Measurements from ENCODE around the gene DIAPH3. TPM values are rescaled to one million over a fixed set of nuclear protein-coding genes. Genes with fewer than 3 reads are reported as not detected.
"Not testable (repeated sequence)": the region's sequence is repeated elsewhere in the genome, so short reads cannot be mapped to it uniquely, and the experiment has no call there.

DIAPH3 gene
- total and polyA plus RNA-seq, 2 donors (not counting 1 experiment from before 2014, with no cell fraction given), result 0.03 to 0.10 TPM

DNA sequence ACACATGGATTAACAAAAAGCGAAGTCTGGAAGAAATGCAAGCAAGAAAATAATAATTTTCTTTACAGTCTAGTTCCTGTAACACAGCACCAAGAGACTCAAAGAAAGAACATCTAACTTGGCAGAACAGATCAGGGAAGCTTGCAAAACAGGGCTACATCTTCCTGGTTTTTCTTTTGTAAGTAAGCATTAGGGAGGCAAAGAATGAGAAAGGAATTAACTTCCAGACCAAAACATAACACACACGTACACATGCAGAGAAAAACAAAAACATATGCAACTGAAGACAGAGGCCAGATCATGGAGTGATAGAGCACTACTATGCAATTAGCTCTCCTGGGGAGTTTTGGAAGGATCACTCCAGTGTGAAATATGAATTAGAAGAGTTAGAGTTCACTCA, 120.5 kb downstream of the DIAPH3 start:
- Histone ChIP-seq H3K79me2 (ENCODE audit: control insufficient read depth, insufficient read depth, low read length) (no peaks in the 10 kb centered on the region), H3K4me1 (ENCODE audit: control insufficient read depth in 2 of 2, insufficient read depth in 2 of 2, low read length in 2 of 2) (no peaks in the 10 kb centered on the region), H3K36me3 (replicated peaks in 1 of 2; ENCODE audit: control extremely low read depth in 1 of 2, control insufficient read depth in 1 of 2, extremely low read depth in 1 of 2, insufficient read depth in 2 of 2, low read length in 1 of 2) (no peaks in the 10 kb centered on the region), H4K20me1 (ENCODE audit: control insufficient read depth, insufficient read depth, low read length, poor library complexity, severe bottlenecking) (no peaks in the 10 kb centered on the region), H3K4me2 (replicated peaks; ENCODE audit: low read depth, low read length, poor library complexity, severe bottlenecking) (no peak overlapping the region), H3K27ac (ENCODE audit: low read length in 2 of 2) (no peak overlapping the region), H3K4me3 (ENCODE audit: control extremely low read depth in 1 of 5, extremely low read depth in 1 of 5, insufficient read depth in 1 of 5, low read depth in 2 of 5, low read length in 4 of 5) (no peak overlapping the region), H2AFZ (ENCODE audit: insufficient read depth, low read depth, low read length, poor library complexity, severe bottlenecking) (no peak overlapping the region), H3K27me3 (replicated peaks in 1 of 4; ENCODE audit: control extremely low read depth in 1 of 4, control insufficient read depth in 3 of 4, insufficient read depth in 4 of 4, low read length in 3 of 4) (no peaks in the 10 kb centered on the region), H3K9ac (ENCODE audit: low read length) (no peak overlapping the region), H3K9me3 (ENCODE audit: control extremely low read depth in 1 of 3, control insufficient read depth in 2 of 3, insufficient read depth in 1 of 3, low read length in 2 of 3) (no peaks in the 10 kb centered on the region)
- Mint-ChIP-seq H3K27me3 (no peaks in the 10 kb centered on the region), H3K27ac (no peak overlapping the region), H3K4me1 (no peaks in the 10 kb centered on the region), H3K4me3 (no peak overlapping the region), H3K9me3 (ENCODE audit: insufficient read depth) (no peaks in the 10 kb centered on the region)
- ATAC-seq (ENCODE audit: low read depth) (no peak), DNase-seq (no peak)
- ChIA-PET POLR2A (no interaction called here), CTCF (no interaction called here)
- no CpG with 5 or more reads among the region's 2 CpGs for WGBS (ENCODE audit: insufficient coverage)
- TF ChIP-seq, protein P1, sequence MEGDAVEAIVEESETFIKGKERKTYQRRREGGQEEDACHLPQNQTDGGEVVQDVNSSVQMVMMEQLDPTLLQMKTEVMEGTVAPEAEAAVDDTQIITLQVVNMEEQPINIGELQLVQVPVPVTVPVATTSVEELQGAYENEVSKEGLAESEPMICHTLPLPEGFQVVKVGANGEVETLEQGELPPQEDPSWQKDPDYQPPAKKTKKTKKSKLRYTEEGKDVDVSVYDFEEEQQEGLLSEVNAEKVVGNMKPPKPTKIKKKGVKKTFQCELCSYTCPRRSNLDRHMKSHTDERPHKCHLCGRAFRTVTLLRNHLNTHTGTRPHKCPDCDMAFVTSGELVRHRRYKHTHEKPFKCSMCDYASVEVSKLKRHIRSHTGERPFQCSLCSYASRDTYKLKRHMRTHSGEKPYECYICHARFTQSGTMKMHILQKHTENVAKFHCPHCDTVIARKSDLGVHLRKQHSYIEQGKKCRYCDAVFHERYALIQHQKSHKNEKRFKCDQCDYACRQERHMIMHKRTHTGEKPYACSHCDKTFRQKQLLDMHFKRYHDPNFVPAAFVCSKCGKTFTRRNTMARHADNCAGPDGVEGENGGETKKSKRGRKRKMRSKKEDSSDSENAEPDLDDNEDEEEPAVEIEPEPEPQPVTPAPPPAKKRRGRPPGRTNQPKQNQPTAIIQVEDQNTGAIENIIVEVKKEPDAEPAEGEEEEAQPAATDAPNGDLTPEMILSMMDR (IDR thresholded peaks at IDR 0.05), result no peak
- TF ChIP-seq EZH2 (IDR thresholded peaks at IDR 0.05; ENCODE audit: borderline replicate concordance, insufficient read depth, low read depth, low read length, poor library complexity, severe bottlenecking), result no peak
- intact Hi-C loops (cut with micrococcal nuclease), result no loop called here

DNA sequence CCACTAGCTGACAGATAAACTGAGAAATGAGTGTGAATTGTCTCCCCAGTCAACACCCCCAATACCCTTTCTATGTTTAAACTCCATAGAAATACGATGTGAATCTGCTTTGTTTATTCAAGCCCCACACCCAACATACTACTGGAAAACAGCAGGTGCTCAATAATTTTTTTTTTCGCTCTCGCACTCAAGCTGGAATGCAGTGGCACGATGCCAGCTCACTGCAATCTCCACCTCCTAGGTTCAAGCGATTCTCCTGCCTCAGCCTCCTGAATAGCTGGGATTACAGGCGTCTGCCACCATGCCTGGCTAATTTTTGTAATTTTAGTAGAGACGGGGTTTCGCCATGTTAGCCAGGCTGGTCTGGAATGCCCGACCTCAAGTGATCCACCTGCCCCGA, 123.1 kb downstream of the DIAPH3 start:
- H3K9me3 ChIP-seq (ENCODE audit: control extremely low read depth in 1 of 3, control insufficient read depth in 2 of 3, insufficient read depth in 1 of 3, low read length in 2 of 3); H3K4me1 ChIP-seq (ENCODE audit: control insufficient read depth in 2 of 2, insufficient read depth in 2 of 2, low read length in 2 of 2); ATAC-seq (ENCODE audit: low read depth); H3K27me3 Mint-ChIP-seq; POLR2A ChIA-PET; H3K4me3 ChIP-seq (ENCODE audit: control extremely low read depth in 1 of 5, extremely low read depth in 1 of 5, insufficient read depth in 1 of 5, low read depth in 2 of 5, low read length in 4 of 5); intact Hi-C loops (cut with micrococcal nuclease); H3K79me2 ChIP-seq (ENCODE audit: control insufficient read depth, insufficient read depth, low read length); H3K9me3 Mint-ChIP-seq (ENCODE audit: insufficient read depth); CTCF ChIA-PET; H3K9ac ChIP-seq (ENCODE audit: low read length); H3K4me1 Mint-ChIP-seq; H2AFZ ChIP-seq (ENCODE audit: insufficient read depth, low read depth, low read length, poor library complexity, severe bottlenecking); H4K20me1 ChIP-seq (ENCODE audit: control insufficient read depth, insufficient read depth, low read length, poor library complexity, severe bottlenecking); H3K27ac Mint-ChIP-seq; H3K27me3 ChIP-seq (replicated peaks in 1 of 4; ENCODE audit: control extremely low read depth in 1 of 4, control insufficient read depth in 3 of 4, insufficient read depth in 4 of 4, low read length in 3 of 4); H3K4me2 ChIP-seq (replicated peaks; ENCODE audit: low read depth, low read length, poor library complexity, severe bottlenecking); H3K36me3 ChIP-seq (replicated peaks in 1 of 2; ENCODE audit: control extremely low read depth in 1 of 2, control insufficient read depth in 1 of 2, extremely low read depth in 1 of 2, insufficient read depth in 2 of 2, low read length in 1 of 2); H3K27ac ChIP-seq (ENCODE audit: low read length in 2 of 2); H3K4me3 Mint-ChIP-seq; DNase-seq: not testable (repeated sequence)
- 100% methylated on average over 1 of the region's 10 CpGs for WGBS (ENCODE audit: insufficient coverage)
